ENCODE measurements around the gene WWC2.
"Not testable (repeated sequence)": the region's sequence is repeated elsewhere in the genome, so short reads cannot be mapped to it uniquely, and the experiment has no call there.

The WWC2 gene

DNA sequence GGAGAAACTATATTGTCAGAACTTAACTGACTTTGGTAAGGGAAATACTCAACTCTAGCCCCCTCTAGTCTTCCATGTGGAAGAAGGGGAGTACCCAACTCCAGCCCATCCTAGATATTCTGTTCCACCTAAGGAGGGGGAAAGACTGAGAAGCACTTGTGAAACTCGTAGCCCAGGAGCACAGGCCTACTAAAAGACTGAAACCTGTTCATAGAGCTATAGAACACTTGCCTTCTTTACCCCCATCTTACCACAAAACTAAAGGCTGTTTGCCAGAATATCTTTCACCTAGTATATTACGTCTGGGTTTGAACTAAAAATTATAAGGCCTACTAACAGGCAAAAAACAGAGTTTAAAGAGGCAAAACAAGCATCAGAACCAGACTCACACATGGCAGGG is 205.5 kb downstream of the WWC2 start:
- DNase-seq: no peak

DNA sequence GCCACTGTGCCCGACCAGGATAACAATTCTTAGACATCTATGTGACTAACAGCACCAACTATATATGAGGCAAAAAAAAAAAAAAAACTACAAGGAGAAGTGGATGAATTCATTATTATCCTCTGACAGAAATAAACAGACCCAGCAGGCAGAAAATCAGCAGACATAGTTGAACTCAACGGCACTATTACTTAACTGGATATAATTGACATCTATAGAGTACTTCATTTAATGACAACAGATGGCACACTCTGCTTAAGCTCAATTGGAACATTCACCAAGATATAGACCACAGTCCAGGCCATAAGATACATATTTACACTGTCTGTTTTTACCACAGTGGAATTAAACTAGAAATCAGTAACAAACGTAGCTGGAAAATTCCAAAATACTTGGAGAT is 207.8 kb downstream of the WWC2 start:
- no peak for DNase-seq

DNA sequence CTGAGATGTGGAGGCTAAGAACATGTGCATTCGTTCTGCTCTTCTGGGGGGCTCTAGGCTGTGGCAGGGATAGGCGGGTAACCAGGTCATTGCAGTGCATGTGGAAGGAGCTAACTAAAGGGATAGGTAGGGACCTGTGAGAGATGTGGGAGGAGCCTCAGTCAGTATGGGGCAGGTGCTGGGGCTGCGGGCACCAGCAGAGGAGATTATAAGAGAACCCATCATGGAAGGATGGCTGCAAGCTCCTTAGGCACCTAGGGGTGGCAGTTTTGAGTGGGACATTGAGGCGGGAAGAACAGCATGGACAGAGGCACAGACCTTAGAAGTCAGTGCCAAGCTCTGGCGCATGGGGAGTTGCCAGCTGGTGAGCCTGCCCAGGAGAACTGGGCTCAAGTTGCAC is 213.8 kb downstream of the WWC2 start:
- DNase-seq: no peak

DNA sequence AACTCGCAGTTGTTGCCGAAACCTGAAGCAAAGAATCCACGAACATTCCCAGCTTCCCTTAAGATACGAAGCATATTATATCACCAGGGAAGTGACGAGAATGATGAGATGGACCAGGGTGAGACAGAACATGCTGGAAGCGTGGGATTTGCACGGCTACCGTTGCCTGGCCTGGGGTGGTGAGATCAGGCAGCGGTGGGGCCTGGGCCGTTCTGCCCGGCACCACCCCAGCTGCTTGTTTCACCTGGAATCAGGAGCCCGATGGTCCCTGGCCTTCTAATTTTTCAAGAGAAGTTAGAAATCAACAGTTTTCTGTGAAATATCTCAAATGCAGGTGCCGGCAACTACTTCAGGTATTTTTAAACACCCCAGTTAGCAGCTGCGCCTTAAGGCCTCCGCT is 215.3 kb downstream of the WWC2 start:
- DNase-seq: no peak

DNA sequence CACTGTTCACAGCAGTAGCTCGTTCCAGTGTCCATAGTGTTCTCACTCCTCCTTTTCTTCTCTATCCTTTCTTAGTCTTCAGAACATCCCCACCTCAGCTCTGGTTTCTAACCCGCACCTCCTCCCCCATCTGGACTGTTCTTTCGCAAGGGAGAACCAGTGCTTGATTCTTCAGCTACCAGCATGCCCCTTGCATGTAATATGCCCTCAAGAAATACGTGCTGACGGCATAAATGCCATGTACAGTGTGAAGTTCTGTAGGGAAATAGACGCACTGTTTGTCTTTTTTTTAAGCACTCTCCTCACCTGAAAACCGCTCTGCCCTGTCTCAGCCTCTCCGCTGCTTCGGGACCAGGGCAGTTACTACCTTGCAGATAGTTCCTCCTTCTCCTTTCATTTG is 215.7 kb downstream of the WWC2 start:
- DNase-seq: no peak

DNA sequence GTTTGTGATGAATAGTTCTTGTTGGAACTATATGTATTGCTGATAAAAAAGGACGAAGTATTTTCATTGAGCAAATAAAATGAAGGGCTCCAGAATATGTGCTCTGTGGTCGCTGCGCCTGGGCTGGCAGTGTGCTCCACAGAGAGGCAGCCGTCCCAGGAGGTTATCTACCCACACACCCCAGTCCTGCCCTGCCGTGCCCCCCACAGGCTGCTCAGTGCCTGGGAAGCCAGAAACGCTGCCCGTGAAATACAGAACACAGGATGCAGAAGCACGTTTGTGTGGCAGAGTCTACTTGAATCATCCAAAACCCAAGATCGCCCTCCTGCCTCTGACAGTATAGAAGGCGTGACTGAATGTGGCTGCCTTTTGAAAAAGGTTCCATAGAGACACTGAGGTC is 219.6 kb downstream of the WWC2 start:
- DNase-seq: no peak

DNA sequence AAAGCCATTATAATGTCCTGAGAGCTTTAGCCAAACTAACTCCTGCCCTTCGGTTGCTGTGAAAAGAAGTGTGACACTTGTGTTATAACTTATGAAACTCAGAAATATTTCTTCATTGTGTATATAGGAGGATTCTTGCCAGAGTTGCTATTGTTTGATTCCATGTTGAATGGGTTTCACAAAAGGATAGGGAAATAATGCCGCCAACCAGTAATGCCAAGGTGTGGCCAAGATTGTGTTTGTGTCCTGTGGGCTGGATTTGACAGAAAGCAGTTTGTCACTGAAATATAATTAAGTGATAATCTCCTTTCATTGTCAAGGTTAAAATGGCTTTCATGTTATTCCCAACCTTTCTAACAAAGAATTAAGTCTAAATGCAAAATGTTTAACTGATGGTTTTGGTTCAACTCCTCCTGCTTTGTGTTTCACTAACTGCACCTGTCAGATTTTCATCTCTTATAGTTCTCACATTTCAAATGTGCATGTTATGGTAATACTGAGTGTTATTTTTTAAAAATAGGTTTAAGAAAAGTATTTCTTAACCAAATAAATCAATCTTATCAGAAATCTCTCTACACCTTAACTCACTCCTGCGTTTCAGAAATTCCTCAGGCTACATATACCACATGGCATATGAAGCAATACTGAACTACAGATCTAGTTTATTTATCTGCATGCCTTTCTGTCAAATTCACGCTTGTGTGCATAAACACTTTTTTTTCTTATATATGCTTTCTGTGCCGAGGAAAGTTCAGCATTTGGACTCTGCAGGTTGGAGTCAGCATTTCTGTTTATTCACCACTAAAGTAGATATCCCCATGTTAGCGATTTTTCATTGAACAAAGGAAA is 221.4 kb downstream of the WWC2 start, which contains the start of gene CLDN22:
CLDN22 (minus strand) TSS at position 66 of the 849 bp plus-strand sequence; CDS start at position 8, 58 bp downstream.
- no peak for DNase-seq

DNA sequence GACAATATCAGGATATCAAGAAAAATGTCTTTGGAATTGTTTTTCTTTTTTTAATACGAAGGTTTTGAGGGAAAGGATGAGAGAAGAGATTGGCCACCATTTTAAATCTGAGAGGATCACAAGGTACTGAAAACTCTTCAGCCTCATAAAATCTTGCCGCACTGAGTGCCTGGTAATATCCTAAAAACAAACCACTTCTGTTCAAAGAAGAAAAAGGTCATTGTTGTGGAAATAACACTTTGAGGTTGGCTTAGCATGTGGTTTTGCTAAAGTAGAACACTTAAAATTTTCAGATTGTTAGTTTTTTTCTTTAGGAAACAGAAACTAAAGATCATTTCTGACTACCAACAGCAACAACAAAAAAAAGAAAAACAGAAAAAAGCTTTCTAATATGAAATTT is 222.0 kb downstream of the WWC2 start:
- no peak for DNase-seq

DNA sequence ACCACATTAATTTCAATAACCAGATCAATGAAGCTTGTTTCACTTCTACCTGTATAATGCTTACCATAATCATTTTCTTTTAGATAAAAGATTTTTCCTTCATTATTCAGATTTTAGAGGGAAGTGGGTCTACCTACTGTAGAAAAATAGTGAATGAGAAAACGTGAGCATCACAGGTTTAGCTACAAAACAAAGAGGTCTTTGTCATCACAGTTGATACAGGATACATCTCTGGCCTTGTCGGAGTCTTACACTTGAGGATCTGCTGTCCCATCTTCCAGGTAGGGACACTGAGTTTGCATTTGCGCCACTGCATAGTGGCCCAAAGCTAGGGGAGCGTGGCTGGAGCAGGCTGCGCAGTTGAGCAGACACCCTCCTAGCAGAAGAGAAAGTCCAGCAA is 222.5 kb downstream of the WWC2 start:
- DNase-seq: no peak

DNA sequence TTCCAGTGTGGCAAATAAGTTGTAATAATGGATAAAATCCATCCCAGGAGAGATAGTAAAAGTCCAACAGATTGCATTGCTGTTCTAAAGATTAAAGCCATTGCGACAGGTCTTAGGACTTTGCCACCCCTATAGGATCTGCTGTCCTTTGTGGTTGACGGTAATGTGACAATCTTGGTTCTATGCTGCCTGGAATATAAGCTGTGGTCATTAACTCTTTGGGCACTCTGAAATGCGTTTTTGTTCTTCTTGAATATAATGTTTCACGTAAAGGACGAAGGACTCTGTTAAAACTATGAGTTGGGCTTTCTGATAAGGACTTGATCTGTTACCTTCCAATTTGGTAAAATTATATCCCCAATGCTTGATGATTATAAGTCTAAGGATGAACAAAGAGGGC is 223.3 kb downstream of the WWC2 start, which contains the start of gene CLDN24:
CLDN24 (minus strand) TSS at position 101 of the 400 bp plus-strand sequence; CDS start at position 101, 0 bp downstream.
- no peak for DNase-seq

DNA sequence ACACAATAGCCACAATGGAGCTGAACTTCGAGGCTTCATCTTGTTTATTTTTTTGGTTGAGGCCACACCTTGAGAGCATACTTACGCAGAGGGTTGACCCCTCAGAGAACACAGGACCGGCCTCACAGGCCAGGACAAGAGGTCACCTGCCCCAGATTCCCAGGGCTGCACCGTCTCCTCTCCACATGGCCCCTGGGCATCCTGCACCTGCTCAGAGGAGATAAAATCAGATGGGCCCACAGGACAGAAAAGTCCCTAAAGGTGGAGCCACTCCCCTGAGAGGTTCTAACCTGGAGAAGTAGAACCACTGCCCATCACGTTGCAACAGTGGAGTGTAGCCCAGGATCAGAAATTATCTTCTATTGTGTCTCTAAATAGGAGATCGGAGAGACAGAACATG is 224.2 kb downstream of the WWC2 start:
- no peak for DNase-seq

DNA sequence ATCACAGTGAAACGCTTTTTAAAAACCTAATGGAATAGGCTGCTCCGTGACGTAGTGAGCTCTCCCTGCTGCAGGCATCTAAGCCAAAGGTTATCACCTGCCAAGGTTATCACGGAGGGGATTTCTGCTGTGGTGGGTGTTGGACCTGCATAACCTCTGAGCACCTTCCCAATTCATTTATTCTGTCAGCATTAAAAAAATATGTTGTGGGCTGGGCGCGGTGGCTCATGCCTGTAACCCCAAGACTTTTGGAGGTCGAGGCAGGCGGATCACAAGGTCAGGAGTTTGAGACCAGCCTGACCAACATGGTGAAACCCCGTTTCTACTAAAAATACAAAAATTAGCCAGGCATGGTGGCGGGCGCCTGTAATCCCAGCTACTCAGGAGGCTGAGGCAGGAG is 225.0 kb downstream of the WWC2 start:
- not testable (repeated sequence) for DNase-seq

DNA sequence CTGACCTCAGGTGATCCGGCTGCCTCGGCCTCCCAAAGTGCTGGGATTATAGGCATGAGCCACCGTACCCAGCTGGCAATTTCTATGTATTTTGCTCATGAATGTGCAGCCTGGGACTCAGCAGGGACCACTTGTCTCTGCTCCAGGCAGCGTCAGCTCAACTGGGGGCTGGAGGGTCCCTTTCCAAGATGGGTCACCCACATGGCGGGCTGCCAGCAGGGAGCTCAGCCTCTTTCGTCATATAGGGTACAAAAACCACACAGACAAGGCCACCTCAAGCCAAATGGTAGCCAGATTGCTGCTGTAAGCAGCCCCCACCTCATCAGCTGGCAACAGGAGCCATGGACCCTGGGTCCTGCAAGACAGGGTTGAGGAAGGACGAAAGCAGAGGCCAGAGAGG is 225.6 kb downstream of the WWC2 start:
- DNase-seq: no peak

DNA sequence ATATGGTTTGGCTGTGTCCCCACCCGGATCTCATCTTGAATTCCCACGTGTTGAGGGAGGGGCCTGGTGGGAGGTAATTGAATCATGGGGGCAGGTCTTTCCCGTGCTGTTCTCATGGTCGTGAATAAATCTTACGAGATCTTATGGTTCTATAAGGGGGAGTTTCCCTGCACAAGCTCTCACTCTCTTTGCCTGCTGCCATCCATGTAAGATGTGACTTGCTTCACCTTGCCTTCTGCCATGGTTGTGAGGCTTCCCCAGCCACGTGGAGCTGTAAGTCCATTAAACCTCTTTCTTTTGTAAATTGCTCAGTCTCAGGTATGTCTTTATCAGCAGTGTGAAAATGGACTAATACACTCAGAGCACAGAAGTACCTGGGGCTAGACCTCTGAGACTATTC is 227.3 kb downstream of the WWC2 start:
- not testable (repeated sequence) for DNase-seq

DNA sequence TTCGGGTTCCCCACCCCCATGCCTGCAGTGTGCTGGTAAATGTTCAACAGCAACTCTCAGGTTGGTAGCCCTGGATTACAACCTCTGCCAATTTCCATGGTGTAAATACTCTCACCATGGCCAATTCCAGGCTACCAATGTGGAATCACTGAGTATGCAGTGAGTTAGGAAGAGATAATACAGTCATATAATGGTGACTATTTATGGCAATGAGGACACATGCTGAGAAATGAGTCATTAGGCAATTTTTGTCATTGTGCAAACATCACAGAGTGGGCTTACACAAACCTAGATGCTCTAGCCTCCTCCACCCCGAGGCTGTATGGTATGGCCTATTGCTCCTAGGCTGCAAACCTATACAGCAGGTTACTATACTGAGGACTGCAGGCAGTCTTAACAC is 227.8 kb downstream of the WWC2 start:
- DNase-seq: peak; percentile 6

DNA sequence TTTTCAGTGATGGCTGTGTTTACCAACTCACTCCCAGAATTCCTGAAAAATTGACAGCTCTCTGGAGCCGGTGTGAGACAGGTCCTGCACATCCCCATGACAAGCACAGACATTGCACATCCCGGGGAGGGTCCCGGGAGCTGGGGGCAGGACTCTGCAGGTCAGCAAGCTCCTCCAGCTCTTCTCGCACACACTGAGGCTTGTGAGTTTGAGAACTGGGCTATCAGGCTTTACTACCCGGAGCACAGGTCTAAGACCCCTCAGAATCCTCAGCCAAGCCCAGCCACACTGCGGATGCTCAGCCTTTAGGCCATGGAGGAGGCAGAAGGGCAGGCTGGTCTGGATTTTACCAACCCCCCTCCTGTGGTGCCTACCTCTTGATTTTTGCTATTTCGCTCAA is 228.8 kb downstream of the WWC2 start:
- no peak for DNase-seq

DNA sequence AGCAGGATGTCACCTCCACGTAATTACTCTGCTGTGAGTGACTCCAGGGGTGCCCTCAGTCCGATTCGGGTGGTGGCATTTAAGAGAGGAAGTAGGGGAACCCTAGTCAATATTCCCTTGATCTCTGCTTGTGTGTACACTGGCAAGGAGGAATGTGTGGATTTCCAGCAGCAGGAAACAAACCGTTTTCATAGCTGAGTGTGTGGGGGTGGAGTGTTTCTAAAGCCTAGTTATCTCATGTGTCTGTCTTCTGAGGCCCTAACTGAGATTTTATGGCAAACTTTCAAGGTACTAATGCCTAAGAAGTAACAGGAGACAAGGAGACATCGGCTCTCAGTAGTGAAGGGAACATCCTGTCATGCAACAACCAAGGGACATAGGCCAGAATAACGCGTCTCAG is 229.8 kb downstream of the WWC2 start:
- no peak for DNase-seq

DNA sequence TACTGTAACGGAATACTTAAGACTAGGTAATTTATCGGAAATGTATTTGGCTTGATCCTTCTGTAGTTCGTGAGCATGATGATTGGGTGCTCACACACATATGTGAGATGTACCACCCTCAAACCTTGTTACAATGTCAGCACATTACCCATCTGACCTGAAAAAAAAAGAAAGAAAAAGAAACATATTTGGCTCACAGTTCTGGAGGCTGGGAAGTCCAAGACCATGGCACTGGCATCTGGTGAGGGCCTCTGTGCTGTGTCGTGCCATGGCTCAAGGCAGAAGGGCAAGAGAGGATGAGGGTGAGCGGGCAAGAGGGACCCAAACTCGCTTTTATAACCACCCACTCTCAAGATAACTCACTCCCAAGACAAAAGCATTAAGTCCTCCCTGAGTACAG is 230.2 kb downstream of the WWC2 start:
- DNase-seq: no peak

DNA sequence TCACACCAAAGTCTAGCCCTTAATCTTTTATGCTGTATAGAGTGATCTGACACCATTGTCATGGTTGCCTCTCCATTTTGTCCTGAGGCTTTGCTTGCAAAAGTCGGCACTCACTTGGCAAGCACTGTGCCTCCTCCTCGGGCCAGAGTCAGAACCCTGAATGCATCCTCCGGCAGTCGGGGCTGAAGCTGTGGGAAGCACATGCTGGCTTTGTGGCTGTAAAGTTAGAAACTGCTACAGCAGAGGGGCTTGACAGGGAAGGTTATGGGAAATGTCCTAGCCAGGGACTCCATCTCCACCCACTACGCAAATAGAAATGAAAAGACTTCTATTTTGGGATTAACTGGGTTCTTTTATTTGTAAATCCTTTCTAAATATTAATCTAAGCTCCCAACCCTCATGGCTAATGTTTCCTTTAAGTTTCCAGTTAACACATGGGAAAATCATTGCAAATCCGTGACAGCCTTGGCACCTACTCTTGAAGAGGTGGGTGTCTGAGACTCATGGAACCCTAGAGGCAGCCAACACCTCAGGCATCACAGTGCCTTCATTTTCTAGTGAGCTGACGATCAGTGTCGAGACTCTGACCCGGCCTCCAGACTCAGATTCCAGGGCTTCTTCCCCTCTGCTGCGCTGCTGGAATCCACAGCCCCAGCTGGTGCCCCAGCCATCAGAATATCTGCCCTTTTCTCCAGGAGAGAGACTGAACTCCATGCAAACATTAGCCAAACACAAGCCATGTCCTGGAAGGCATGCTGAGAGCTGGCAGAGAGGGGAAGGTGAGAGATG is 231.1 kb downstream of the WWC2 start:
- no peak for DNase-seq

DNA sequence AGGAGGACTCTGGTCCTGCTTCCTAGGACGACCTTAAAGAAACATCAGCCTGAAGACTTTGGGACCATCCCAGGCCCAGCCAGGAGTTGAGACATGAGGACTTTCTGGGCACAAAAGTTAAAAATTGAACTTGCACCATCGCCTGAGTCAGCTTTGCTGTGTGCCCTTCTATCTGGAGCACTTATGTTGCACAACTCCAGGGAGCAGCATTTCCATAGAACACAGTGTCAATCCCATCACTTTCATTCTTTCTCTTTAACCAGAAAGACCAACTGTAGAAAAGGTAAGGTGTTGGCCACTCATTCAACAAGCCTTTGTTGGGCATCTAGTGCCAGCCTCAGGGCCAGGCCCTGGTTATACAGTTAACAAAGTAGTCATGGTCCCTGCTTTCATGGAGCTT is 231.8 kb downstream of the WWC2 start:
- no peak for DNase-seq

DNA sequence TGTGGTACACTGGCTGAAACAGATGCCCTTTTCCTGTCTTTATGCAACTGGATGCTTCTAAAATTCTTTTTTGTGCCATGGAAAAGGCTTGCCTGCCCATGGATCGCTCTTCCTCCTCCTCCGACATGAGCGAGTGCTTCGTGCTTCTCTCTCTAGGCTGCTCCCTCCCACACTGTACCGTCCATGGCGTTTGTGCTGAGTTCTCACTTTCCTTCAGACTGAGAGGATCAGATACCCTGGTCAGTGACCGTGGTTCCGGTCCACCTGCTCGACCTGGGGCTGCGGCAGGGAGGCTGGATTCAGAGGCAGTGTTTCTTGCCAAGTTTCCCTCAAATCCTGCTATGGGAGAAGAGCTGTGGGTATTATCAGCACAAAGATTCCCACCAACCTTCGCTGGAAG is 233.4 kb downstream of the WWC2 start:
- no peak for DNase-seq

DNA sequence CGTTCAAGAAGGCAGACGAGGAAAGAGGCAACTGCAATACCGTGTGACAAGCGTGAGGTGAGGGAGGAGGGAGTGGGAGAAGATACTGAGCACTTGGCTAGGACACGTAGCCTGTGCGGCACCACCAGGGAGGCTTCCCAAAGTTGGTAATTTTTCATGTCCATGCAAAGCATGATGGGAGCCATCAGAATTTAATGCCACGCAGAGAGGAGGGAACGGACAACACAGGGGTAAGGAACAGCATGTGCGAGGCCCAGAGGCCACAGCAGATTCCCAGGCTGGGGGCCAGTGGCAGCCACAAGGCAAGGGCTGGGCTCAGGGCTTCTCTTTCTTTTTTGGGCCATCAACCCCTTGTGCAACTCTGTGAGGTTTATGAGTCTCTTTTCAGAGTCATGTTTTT is 234.1 kb downstream of the WWC2 start:
- DNase-seq: no peak

DNA sequence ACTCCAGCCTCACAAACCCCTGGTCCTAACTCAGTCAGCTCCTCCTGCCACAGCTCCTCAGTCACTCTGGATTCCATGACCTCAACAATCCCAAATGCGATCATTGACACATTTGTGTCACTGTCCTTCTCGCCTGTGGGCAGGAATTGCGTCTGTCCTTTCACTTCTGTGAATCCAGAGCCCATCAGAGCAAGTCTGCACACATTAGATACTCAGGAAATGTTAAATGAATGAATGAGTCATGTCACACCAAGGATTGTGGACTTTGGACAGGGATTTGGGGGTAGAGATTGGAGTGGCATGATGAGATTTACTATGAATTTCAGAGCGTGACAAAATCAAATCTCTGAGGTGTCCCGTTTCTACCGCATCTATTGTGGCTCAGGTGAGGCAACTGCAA is 234.9 kb downstream of the WWC2 start:
- no peak for DNase-seq

DNA sequence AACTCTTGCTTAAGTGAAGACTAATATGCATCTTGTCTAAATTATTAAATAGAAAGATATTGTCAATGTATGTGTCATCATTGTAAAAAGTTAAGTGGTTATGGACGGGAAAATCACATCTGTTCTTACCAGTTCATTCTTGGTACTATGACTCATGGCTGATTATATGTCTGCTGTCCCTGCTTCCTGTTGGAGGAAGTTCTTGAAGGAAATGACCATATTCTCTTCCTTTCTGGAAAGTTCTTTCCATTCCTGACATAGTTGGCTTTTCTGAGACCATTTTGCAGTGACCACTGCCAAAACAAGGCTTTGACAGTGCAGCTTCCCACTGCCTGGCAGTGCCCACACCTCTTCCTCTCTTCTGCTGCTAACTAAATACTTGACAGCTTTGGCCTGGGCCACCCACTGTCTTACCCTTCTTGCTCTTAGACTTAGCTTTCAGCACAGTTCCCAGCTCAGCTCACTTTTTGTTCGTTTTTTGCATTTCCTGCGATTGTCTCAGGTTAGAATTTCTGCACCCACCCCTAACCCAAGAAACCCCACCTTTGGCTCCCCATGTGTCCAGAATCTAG is 236.4 kb downstream of the WWC2 start:
- DNase-seq: peak; percentile 91
